Endothelial cell of umbilical vein (primary cell): ENCODE measurements around the gene ADRM1. TPM values are rescaled to one million over a fixed set of nuclear protein-coding genes. Genes with fewer than 3 reads are reported as not detected.

Source experiments
- BruUV-seq: library from RNA; stranded (reverse); fragments of 400-500 nt; replicated peaks from 2 replicates; lab custom pipeline; 2021; lab: Mats Ljungman, UMichigan
- CTCF ChIA-PET: fragments of 300-600, 350-600 bp; sonication (Branson Sonifier 250); formaldehyde crosslinking; loops from one replicate; lab custom pipeline; 2021; ENCODE audit warnings: antibody characterized with exemption, inconsistent platforms; lab: Charles Lee
- POLR2A ChIA-PET: fragments of 300-600, 350-600 bp; sonication (Branson Sonifier 250); formaldehyde crosslinking; loops from one replicate; lab custom pipeline; 2021; ENCODE audit warnings: antibody characterized with exemption, inconsistent platforms; lab: Charles Lee
- DNase-seq: peaks from one replicate; pipeline ENCODE4 v3.0.0-alpha.2; 2011; ENCODE audit warnings: low read depth, low spot score
- FAIRE-seq: peaks from 2 replicates; lab custom pipeline; 2011; peaks lifted over from hg19 to GRCh38; lab: Jason Lieb, UNC
- H2AFZ ChIP-seq: 2 replicates; pipeline ENCODE4 v1.6.0; 2012; ENCODE audit warnings: low read depth, low read length, control low read depth, inconsistent platforms
- H3K27ac ChIP-seq: 2 replicates; pipeline ENCODE4 v1.5.1; 2011; ENCODE audit warnings: low read depth, mild to moderate bottlenecking, control low read depth, low read length, moderate library complexity; ENCODE audit not compliant: insufficient read depth
- H3K27me3 ChIP-seq, 2 experiments: 2 replicates each; pipeline versions ENCODE4 v1.6.0 to v1.6.1; 2011; ENCODE audit warnings: low read length in 2 of 2, mixed read lengths in 1 of 2; ENCODE audit not compliant: control insufficient read depth in 2 of 2, insufficient read depth in 2 of 2
- H3K36me3 ChIP-seq, 2 experiments: 2 replicates in 1 of 2; 3 replicates in 1 of 2; pipeline ENCODE4 v1.5.1; 2011; ENCODE audit warnings: low read length in 2 of 2, mild to moderate bottlenecking in 1 of 2, moderate library complexity in 1 of 2; ENCODE audit not compliant: control insufficient read depth in 2 of 2, insufficient read depth in 2 of 2; ENCODE audit errors: extremely low read depth in 1 of 2
- H3K4me1 ChIP-seq: 3 replicates; pipeline ENCODE4 v1.5.1; 2011; ENCODE audit warnings: mild to moderate bottlenecking, low read length; ENCODE audit not compliant: control insufficient read depth, insufficient read depth; ENCODE audit errors: extremely low read depth
- H3K4me2 ChIP-seq: 2 replicates; pipeline ENCODE4 v1.6.1; 2011; ENCODE audit warnings: low read length, control low read depth, mixed read lengths; ENCODE audit not compliant: insufficient read depth
- H3K4me3 ChIP-seq, 3 experiments: fragments of 200-600 bp in 1 of 3; sonication (generic), shearing (Covaris generic) in 1 of 3; replicated peaks in 1 of 3; 2 replicates each; pipeline ENCODE4 v1.5.1; 2011 to 2016; ENCODE audit warnings: control low read depth in 3 of 3, low read length in 3 of 3, mild to moderate bottlenecking in 2 of 3, inconsistent platforms in 1 of 3, low read depth in 1 of 3, moderate library complexity in 1 of 3; ENCODE audit not compliant: insufficient read depth in 1 of 3
- H3K79me2 ChIP-seq: 2 replicates; pipeline ENCODE4 v1.6.0; 2012; ENCODE audit warnings: low read length, inconsistent platforms; ENCODE audit not compliant: control insufficient read depth, insufficient read depth
- H3K9ac ChIP-seq: replicated peaks from 2 replicates; pipeline ENCODE3; 2011; ENCODE audit warnings: low read length, control low read depth; ENCODE audit not compliant: insufficient read depth; ENCODE audit errors: extremely low read depth
- H3K9me1 ChIP-seq: replicated peaks from 3 replicates; pipeline ENCODE4 v1.6.0; 2011; ENCODE audit warnings: mild to moderate bottlenecking, low read length; ENCODE audit not compliant: control insufficient read depth, insufficient read depth; ENCODE audit errors: extremely low read depth
- H3K9me3 ChIP-seq: replicated peaks from 2 replicates; pipeline ENCODE4 v1.5.1; 2012; ENCODE audit warnings: low read length, inconsistent platforms; ENCODE audit not compliant: control insufficient read depth, insufficient read depth
- H4K20me1 ChIP-seq: replicated peaks from 2 replicates; pipeline ENCODE3; 2011; ENCODE audit warnings: mild to moderate bottlenecking, low read length; ENCODE audit not compliant: control insufficient read depth, insufficient read depth; ENCODE audit errors: extremely low read depth
- EZH2 ChIP-seq: IDR thresholded peaks from 2 replicates; pipeline ENCODE4 v1.6.1; 2012; ENCODE audit warnings: borderline replicate concordance, low read depth, mild to moderate bottlenecking, moderate library complexity, low read length, inconsistent platforms; ENCODE audit not compliant: severe bottlenecking
- FOS ChIP-seq: IDR thresholded peaks from 2 replicates; pipeline ENCODE4 v1.6.1; 2011; ENCODE audit warnings: mild to moderate bottlenecking, low read length, moderate library complexity, borderline replicate concordance; ENCODE audit not compliant: insufficient read depth
- GATA2 ChIP-seq: IDR thresholded peaks from 2 replicates; pipeline ENCODE4 v1.7.0; 2011; ENCODE audit warnings: low read depth, mild to moderate bottlenecking, moderate library complexity, mixed read lengths, low read length; ENCODE audit not compliant: insufficient read length, insufficient read depth
- JUN ChIP-seq: IDR thresholded peaks from 2 replicates; pipeline ENCODE4 v1.6.1; 2011; ENCODE audit warnings: borderline replicate concordance, low read depth; ENCODE audit not compliant: insufficient read length, insufficient read depth
- MYC ChIP-seq: IDR thresholded peaks from one replicate; pipeline ENCODE4 v1.6.1; 2011; ENCODE audit warnings: mild to moderate bottlenecking, low read depth, low read length
- POLR2A ChIP-seq: IDR thresholded peaks from 2 replicates; pipeline ENCODE4 v1.6.1; 2012; ENCODE audit warnings: low read depth, mild to moderate bottlenecking, control low read depth, low read length
- POLR2AphosphoS5 ChIP-seq: IDR thresholded peaks from 2 replicates; pipeline ENCODE4 v1.6.1; 2012; ENCODE audit warnings: low read depth, mild to moderate bottlenecking, control low read depth, low read length, moderate library complexity; ENCODE audit not compliant: insufficient read depth
- dilution Hi-C: fragments of 300-500 bp; cut with MboI; formaldehyde crosslinking; loops from one replicate; pipeline ENCODE4 v1.15.0; 2019; ENCODE audit warnings: low sequenced_read_pairs; ENCODE audit not compliant: extremely low pct_ligation_motif_present
- intact Hi-C: fragments of 100-400 bp; cut with micrococcal nuclease; formaldehyde crosslinking; loops from one replicate; pipeline ENCODE4 v1.10.0; 2022
- polyA plus RNA-seq, 4 experiments: library from polyadenylated mRNA; depleted of rRNA in 3 of 4; stranded (reverse) in 3 of 4; unstranded in 1 of 4; fragments of >200 nt; gene quantifications; 2 replicates each; pipeline versions ENCODE4 v1.2.1 to v1.2.3, GENCODE V29; 2011 to 2012; ENCODE audit warnings: missing spikeins in 1 of 4
- total RNA-seq: library from RNA; stranded (reverse); gene quantifications from 2 replicates; pipeline ENCODE4 v1.2.3, GENCODE V29; 2021
- TF ChIP-seq, protein P1 (sequence below), 2 donors: IDR thresholded peaks; 1 replicate in 1 of 2; 2 replicates in 1 of 2; pipeline ENCODE4 v1.5.1; 2011; ENCODE audit warnings: low read length in 2 of 2, mild to moderate bottlenecking in 2 of 2, moderate library complexity in 2 of 2, control low read depth in 1 of 2, inconsistent platforms in 1 of 2, low read depth in 1 of 2; ENCODE audit not compliant: insufficient read depth in 1 of 2; ENCODE audit errors: extremely low read depth in 1 of 2
- TF ChIP-seq, protein P2 (sequence below): IDR thresholded peaks from 2 replicates; pipeline ENCODE4 v1.6.1; 2011; ENCODE audit not compliant: insufficient read depth, insufficient read length

ADRM1 gene
- total and polyA plus RNA-seq, 2 donors (not counting 3 experiments of a cell fraction or from before 2014, with no cell fraction given), result 154 to 179 TPM

DNA sequence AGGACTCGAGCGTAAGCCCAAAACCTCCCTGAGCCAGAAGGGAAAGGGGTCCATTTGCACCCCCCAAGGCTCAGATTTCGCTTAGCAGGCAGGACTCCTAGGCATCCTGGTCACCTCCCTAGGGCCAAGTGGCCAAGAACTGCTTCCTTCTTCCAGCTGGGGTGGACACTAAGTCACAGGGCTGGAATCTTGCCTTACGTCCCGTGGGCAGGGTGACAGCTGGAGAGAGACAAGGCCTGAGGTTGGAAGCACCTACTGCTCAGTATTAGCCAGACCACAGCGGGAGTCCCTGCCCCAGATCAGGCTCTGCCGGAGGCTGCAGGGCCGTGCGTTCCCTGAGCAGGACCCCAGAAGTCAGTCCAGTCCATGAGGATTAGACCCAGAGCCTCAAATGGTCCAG is 44.6 kb downstream of the ADRM1 start:
- no TSS peak for BruUV-seq
- CTCF ChIA-PET, result no interaction called here
- no peak for FAIRE-seq

More for the DNA sequence above, 44.6 kb downstream of the ADRM1 start:
- H3K36me3 ChIP-seq, result peaks cover 7 to 33% of the 10 kb centered on the region in 2 experiments
- H3K9ac ChIP-seq, result no peak overlapping the region
- H3K27ac ChIP-seq, result no peak overlapping the region
- H3K27me3 ChIP-seq, result no peaks in the 10 kb centered on the region
- TF ChIP-seq POLR2A (no peak), POLR2AphosphoS5 (no peak), JUN (no peak), EZH2 (no peak), FOS (no peak), GATA2 (no peak), MYC (no peak)
- TF ChIP-seq, protein P1, sequence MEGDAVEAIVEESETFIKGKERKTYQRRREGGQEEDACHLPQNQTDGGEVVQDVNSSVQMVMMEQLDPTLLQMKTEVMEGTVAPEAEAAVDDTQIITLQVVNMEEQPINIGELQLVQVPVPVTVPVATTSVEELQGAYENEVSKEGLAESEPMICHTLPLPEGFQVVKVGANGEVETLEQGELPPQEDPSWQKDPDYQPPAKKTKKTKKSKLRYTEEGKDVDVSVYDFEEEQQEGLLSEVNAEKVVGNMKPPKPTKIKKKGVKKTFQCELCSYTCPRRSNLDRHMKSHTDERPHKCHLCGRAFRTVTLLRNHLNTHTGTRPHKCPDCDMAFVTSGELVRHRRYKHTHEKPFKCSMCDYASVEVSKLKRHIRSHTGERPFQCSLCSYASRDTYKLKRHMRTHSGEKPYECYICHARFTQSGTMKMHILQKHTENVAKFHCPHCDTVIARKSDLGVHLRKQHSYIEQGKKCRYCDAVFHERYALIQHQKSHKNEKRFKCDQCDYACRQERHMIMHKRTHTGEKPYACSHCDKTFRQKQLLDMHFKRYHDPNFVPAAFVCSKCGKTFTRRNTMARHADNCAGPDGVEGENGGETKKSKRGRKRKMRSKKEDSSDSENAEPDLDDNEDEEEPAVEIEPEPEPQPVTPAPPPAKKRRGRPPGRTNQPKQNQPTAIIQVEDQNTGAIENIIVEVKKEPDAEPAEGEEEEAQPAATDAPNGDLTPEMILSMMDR (IDR thresholded peaks at IDR 0.05; ENCODE audit: extremely low read depth in 1 of 2, insufficient read depth in 1 of 2, low read depth in 1 of 2, low read length in 2 of 2), result no peak
- TF ChIP-seq, protein P2, sequence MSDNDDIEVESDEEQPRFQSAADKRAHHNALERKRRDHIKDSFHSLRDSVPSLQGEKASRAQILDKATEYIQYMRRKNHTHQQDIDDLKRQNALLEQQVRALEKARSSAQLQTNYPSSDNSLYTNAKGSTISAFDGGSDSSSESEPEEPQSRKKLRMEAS, result no peak
- no peaks in the 10 kb centered on the region for H3K9me3 ChIP-seq
- no peak overlapping the region for H3K4me3 ChIP-seq
- intact Hi-C loops, result no loop called here
- H4K20me1 ChIP-seq, result no peaks in the 10 kb centered on the region
- no peaks in the 10 kb centered on the region for H3K4me1 ChIP-seq
- H3K4me2 ChIP-seq, result no peak overlapping the region
- dilution Hi-C loops, result no loop called here
- no peaks in the 10 kb centered on the region for H3K9me1 ChIP-seq
- no peak for DNase-seq
- H3K79me2 ChIP-seq, result peaks cover 9% of the 10 kb centered on the region
- H2AFZ ChIP-seq, result no peak overlapping the region
- POLR2A ChIA-PET, result no interaction called here
